Nucleus accumbens (tissue), 56 donors: Measurements from ENCODE around the gene FLRT1.

Experiments used
- DNase-seq, 56 donors: peaks; one replicate each; lab custom pipeline; 2025; lab: John Stamatoyannopoulos, UW

The FLRT1 gene

GRCh38 chr11:64005691-64006090, 30.0 kb upstream of the FLRT1 start:
- no peak for DNase-seq

- no peak for DNase-seq
These were observed 29.3 kb upstream of the FLRT1 start for GRCh38 chr11:64006398-64006797.

- no peak for DNase-seq
These were observed 28.5 kb upstream of the FLRT1 start for GRCh38 chr11:64007160-64007628.

- DNase-seq: peak in 35 of 56 donors; percentile 12 to 75 (median 33)
These were observed 28.0 kb upstream of the FLRT1 start for GRCh38 chr11:64007629-64008282.

GRCh38 chr11:64008283-64008913, 27.3 kb upstream of the FLRT1 start:
- DNase-seq: no peak

GRCh38 chr11:64008914-64009633, 26.7 kb upstream of the FLRT1 start:
- no peak for DNase-seq

GRCh38 chr11:64009710-64010109, 26.0 kb upstream of the FLRT1 start:
- no peak for DNase-seq

GRCh38 chr11:64010783-64011182, 24.9 kb upstream of the FLRT1 start:
- no peak for DNase-seq

- no peak for DNase-seq
These were observed 24.4 kb upstream of the FLRT1 start for GRCh38 chr11:64011371-64011770.

- no peak for DNase-seq
These were observed 22.4 kb upstream of the FLRT1 start for GRCh38 chr11:64013141-64013896.

GRCh38 chr11:64014356-64014755, 21.4 kb upstream of the FLRT1 start:
- no peak for DNase-seq

- no peak for DNase-seq
These were observed 20.2 kb upstream of the FLRT1 start for GRCh38 chr11:64015510-64015909.

GRCh38 chr11:64015935-64016845, 19.5 kb upstream of the FLRT1 start:
- peak in 22 of 56 donors; percentile 6 to 72 (median 36) for DNase-seq

GRCh38 chr11:64017945-64018224, 17.8 kb upstream of the FLRT1 start:
- no peak for DNase-seq

- DNase-seq: no peak
These were observed 17.4 kb upstream of the FLRT1 start for GRCh38 chr11:64018310-64018709.

- no peak for DNase-seq
These were observed 16.4 kb upstream of the FLRT1 start for GRCh38 chr11:64019106-64020037.

- DNase-seq: no peak
These were observed 14.6 kb upstream of the FLRT1 start for GRCh38 chr11:64020976-64021756.

- no peak for DNase-seq
These were observed 14.0 kb upstream of the FLRT1 start for GRCh38 chr11:64021757-64022093.
